GM18502 (cell line): ENCODE results near the gene EPAS1.

Experiments used
- ATAC-seq: cut with Tn5 transposase; IDR thresholded peaks from one replicate; pipeline ENCODE4 v1.9.1; 2021; ENCODE audit warnings: mild to moderate bottlenecking; ENCODE audit not compliant: unreplicated experiment, poor library complexity

EPAS1 gene

DNA sequence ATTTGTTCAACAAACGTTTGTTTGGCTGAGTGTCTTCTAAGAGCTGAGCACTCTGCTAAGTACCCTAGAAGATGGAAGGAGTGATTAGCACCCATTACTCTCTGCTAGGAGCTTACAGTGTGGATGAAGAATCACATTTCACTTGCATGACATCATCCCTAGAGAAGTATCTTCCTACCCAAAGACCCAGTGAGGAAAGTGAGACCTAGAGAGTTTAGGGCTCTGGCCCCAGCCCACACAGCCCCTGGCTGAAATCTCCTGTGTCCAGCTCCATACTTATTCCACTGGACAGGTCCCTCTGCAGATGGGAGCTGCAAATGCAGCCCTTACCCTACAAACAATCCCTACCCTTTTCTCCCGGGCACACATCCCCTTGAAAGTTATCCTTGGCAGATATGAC lies 26.8 kb upstream of the EPAS1 start:
- ATAC-seq, result no peak

DNA sequence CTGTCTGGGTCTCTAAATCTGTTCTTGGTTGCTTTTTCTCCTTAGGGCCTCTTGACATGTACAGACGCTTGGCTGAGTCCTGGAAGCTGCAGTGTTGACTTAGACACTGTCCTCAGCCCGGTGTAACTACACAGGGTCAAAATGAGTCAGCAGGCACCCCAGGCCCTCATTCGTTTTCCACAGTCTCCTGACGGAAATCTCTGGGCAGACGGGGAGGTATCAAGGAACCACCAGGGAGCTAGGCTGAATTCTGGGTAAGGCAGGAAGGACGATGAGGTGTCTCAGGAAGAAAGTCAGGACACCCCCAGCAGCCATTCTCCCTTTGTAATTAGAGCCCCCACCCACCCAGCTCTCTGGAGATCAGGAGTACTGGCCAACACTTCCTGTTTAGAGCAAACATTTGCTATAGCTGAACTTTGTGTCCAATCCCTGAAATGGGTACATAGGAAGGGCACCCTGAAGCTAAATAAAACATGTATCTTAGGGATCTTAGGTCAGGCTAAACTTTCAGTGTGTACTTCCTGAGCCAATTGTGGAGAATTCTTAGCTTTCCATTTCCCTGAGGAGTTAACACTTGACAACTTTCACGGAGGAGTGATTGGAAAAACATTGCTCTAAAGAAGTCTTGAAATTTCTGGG lies 23.9 kb upstream of the EPAS1 start:
- no peak for ATAC-seq

DNA sequence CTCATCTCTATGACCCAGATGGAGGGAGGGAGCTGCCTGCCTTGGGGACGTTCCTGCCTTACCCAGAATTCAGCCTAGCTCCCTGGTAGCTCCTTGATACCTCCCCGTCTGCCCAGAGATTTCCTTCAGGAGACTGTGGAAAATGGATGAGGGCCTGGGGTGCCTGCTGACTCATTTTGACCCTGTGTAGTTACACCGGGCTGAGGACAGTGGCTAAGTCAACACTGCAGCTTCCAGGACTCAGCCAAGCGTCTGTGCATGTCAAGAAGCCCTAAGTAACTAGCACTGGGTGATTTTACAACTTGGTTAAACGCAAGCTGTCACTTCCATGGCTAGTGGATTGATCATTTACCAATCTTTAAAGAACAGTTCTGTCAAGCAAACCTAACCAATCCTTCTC lies 23.3 kb upstream of the EPAS1 start:
- no peak for ATAC-seq

DNA sequence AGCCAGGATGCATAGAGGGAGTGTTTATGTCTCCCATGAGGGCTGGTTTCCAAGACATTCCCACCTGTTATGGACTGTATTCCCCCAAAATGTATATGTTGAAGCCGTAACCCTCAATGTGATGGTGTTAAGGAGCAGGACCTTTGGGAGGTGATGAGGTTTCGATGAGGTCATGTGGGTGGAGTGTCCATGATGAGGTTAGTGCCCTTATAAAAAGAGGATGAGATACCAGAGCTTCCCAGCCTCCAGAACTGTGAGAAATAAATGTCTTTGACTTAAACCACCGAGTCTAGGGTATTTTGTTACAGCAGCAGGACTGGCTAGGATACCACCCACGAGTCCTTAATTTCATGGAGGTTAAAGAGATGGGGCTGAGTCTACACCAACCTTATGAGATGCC lies 22.6 kb upstream of the EPAS1 start:
- no peak for ATAC-seq

DNA sequence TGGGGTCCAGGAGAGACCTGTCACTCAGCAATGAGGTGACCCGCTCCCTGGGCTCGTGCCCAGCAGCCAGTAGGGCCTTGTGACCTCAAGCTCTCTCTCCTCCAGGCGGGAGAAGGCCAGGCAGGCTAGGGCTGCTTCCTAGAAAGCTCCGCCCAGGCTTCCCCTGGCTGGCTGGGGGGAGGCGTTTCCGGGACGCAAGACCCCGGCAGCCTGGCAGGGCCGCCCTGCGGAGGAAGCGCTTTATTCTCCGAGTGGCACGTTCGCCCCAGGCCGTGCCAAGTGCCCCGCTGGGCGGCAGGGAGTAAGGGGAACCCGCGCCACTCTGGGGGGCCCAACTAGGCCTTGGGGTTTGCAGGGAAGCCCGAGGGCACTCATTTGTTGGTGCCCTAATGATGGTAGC lies 21.2 kb upstream of the EPAS1 start:
- no peak for ATAC-seq

DNA sequence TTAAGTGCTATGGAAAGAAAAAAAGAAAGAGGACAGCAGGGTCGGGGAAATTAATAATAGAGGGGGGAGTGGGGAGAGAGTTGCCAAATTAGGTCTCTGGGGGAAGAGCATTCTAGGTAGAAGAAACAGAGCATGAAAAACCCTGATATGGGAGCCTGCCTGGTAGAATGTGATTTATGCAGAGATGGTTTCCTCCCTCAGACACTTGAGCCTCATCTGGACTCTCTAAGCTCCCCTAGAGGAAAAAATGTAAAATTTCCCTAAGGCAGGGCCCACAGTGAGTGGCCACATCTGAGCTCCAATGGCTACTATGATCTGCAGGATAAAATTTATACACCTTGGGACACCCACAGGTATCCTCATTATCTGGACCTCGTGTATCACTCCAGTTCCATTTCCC lies 20.6 kb upstream of the EPAS1 start:
- no peak for ATAC-seq

DNA sequence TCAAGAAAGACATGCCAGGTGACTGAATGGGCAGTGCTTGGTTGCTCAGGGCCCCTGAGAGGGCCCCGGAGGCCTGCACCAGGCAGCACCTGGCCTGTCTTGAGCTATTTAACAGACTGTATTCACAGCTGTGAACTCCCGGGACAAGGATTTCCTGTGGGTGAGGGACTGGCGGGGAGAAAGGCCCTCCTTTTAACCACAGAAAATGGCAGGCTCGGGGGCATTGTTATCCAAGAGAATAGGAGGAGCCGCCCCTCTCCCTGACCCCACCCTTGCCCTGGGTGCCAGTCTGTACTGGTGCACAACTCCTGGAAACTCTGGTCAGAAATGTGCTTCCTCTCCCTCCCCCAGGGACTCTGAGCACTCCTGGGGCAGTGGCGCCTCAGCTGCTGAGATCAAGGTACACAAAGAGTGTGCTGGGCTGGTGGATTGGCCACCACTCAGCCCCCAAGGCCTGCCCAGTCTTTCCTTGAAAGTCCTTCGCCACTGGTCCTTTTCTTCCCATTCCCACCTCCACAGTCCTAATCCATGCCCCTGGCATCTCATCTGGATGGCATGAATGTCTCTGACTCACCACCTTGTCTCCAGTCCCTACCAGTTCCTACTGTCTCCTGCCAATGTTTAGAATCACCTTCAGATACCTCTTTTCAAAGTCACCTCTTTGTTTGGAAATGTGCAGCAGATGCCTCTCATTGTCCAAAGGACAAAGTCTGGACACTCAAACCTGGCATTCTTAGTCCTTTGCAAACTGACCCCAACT lies 19.6 kb upstream of the EPAS1 start:
- no peak for ATAC-seq

DNA sequence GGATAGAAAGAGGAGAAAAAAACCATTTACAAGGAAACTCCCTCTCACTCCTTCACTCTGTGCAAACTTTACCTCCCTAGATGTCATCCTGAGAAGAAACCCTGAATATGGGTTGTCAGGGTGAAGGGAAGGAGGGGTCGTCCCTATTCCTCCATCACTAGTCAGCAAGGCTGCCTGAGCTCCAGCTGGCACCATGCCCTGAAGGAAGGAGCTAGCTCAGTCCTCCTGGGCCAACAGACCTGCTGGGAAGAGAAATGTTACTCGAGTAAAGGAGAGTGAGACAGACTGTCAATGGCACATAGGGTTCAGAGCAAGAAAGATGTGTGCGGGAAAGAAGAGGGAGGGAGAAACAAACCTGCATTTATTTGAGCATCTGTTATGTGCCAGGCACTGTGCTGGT lies 18.3 kb upstream of the EPAS1 start:
- no peak for ATAC-seq

DNA sequence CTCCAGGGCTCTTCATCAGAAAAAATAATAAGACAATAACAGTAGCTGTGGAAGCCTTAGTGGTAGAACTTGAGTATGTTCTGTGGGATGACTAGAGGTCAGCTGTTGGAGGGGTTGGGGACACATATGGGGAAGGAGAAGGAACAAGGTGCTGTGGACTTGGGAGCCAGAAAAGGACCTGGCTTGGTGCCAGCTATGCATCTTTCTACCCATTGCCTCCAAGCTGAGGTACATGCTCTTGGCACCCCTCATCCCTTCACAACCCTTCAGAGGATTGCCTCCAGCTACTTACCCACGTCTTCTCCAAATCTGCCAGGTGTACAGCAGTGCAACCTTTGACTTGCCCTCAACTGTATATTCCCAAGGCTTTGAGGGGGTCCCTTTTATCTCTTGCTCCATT lies 15.3 kb upstream of the EPAS1 start:
- no peak for ATAC-seq

DNA sequence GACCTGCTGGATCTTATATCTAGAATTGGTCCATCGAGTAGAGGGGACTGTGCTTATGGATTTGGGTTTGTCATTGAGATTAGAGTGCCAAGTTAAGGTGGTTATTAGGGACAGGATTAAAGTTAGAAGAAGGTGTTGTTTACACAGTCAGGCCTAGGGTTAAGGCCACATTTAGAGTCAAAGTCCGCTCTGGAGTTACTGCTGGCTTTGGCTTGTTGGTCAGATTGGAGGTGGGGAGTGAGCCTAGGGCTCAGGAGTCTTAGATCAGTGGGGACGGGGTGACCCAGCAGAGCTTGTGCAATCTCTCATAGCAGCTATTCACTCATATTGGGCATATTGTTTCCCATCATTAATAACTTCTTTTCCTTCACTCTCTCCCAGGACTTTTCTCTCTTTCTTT lies 13.5 kb upstream of the EPAS1 start:
- ATAC-seq, result no peak

DNA sequence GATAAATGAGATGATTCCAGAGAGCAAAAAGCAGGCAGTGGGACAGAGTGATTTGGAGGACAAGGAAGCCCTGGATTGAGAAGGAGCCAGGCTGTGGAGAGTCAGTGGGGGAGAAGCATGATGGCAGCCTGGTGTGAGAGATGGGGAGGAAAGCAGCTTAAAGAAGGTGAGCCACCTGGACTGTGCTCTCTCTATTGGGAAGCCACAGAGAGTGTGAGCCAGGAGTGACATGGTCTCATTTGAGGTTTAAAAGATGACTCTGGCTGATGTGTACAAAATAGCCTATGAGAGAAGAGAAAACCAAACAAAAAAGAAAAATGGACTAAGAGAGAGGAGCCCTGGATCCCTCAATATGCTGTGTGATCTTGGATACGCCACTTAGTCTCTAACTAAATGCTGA lies 12.9 kb upstream of the EPAS1 start:
- no peak for ATAC-seq

DNA sequence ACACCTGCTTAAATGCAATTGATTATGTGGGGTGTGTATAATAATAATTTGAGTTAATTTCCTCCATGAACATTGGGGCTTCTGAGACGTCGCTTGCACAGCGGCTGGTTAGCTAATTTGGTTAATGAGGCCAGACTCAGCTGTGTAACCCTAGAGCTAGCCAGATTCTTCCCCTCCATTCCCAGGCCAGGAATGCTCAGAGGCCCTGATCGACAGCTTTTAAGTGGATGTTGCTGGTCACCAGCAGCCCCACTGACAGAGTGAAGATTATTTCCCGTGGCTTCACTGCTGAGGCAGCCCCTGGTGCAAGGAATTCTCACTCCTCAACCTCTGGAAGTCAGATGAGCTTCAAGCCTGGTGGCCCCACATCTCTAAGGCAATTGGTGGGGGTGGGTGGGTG lies 12.4 kb upstream of the EPAS1 start:
- no peak for ATAC-seq

DNA sequence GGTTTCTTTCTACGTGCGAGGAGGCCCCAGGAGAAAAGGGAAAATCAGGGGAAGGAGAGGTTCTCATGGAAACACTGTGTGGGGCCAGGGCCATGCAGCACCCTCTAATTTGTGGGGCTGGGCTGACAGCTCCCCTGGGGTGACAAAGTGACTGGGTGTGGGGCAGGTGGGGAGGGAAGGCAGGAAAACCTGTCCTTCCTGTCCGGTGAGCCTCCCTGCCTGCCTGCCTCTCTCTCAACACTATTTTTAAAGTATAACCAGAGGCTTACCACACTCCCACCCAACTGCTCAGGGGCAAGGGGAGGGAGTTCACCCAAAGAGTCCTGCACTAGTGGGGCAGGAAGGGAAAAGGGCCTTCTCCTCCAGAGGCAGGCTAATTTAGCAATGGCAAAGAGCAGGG lies 10.5 kb upstream of the EPAS1 start:
- no peak for ATAC-seq

DNA sequence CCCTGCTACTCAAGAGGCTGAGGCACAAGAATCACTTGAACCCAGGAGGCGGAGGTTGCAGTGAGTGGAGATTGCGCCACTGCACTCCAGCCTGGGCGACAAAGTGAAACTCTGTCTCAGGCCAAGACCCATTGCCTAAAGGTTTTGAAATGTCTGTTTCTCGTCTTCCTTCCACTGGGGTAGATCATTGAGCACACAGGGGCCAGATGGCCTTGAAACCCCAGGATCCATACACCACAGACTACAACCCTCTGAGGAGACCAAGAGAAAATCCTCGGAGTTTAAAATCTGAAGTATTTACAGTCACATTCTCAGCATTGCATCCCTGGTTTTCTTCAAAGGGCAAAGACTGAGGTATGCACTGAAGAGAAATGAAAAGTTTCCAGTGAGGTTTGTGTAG lies 7.1 kb upstream of the EPAS1 start:
- ATAC-seq, result no peak

DNA sequence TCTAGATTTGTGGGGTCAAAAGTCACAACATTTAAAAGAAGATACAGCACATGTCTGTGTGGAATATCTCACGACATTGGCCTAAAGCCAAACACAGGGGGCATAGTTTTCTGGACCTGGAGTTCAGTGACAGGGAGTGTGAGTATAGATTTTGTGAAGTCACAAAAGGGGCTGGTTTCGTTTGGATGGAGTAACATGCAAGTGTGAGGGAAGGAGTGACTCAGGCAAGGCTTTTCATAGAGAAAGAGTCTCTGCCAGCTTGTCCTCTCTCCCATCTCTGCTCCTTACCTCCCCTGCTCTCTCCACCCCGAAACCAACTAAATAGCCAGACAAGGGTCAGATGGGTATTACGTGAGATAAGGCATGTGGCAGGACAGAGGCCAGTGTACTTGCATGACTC lies 3.7 kb upstream of the EPAS1 start:
- no peak for ATAC-seq

DNA sequence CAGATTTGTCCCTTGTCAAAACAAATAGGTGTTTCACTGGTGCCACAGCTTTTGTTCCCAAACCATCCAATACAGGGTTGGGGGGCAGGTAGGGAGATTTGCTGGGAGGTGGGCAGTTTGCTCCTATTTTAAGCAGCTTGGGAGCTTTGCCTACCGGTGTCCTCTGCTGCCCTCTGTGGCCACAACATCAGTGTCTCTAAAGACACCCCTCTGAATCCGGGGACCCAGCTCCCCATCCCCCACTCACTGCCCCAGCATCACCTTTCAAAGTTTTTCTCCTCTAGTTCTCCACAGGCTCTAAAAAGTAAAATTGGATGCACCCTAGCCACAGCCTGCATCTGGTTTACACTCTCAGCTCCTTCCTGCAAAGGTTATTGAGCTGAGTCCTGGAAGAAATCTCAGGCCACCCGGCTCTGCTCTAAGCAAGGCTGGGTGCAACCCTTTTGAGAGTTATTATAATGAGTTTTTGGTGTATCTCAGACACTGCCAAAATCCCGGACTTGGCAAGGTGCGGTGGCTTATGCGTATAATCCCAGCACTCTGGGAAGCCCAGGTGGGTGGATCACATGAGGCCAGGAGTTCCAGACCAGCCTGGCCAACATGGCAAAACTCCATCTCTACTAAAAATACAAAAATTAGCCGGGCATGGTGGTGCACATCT lies 2.9 kb upstream of the EPAS1 start:
- no peak for ATAC-seq

DNA sequence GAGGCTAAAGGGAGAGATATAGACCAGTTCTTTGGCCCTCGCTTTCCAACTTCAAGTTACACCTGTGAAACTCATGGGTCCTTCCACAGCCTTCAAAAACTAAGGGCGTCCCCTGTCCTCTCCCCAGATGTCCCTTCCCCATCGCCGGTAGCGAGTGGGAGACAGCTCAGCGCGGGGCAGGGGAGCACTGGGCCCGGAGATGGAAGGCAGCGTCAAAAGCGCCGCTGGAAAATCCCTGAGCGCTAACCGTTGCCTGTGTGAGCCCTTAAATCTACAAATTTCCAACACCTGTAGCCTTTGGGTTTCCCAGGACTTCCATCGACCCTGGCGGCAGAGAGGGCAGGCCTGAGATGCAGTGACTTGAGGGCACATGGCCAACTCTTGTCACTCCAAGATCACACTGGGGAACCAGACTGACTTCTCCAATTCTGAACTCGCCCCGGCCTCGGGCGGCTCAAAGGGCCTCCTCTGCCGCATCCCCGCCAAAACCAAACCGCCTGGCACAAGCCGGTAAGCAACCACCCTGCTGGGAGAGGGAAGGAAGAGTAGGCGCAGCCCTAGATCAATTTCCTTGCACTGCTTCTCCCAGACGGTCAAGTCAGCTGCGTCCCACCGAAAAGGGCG lies 879 bp upstream of the EPAS1 start:
- ATAC-seq, result no peak

DNA sequence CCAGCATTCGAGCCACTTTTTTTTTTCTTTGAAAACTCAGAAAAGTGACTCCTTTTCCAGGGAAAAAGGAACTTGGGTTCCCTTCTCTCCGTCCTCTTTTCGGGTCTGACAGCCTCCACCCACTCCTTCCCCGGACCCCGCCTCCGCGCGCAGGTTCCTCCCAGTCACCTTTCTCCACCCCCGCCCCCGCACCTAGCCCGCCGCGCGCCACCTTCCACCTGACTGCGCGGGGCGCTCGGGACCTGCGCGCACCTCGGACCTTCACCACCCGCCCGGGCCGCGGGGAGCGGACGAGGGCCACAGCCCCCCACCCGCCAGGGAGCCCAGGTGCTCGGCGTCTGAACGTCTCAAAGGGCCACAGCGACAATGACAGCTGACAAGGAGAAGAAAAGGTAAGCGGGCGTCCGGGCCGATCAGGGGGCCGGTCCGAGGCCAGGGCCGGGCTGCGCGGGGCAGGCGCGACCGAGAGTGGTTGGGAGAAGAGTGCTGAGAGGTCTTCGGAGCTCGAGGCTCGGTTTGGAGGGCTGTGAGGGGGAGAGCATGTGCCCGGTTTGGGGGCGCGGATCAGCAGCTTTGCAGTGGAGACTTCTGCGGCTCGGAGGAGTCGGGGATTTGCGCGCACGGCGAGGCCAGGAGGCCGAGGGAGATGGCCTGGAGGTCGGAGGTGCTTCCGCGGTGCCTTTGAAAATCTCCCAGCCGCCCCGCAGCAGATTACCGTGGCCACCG lies 502 bp downstream of the EPAS1 start:
- peak; percentile 42 for ATAC-seq

DNA sequence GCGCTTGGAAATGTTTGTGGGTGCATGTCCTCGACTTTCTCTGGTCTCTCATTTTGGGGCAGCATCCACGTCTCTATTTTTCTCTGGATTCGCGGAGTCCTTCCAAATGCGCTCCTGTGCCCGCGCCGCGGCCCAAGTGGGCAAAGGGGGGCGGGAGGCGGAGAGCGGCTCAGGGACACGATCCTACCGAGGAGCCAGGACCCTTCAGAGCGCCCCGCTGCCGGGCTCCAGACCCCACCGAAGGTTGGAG lies 990 bp downstream of the EPAS1 start:
- ATAC-seq, result no peak

DNA sequence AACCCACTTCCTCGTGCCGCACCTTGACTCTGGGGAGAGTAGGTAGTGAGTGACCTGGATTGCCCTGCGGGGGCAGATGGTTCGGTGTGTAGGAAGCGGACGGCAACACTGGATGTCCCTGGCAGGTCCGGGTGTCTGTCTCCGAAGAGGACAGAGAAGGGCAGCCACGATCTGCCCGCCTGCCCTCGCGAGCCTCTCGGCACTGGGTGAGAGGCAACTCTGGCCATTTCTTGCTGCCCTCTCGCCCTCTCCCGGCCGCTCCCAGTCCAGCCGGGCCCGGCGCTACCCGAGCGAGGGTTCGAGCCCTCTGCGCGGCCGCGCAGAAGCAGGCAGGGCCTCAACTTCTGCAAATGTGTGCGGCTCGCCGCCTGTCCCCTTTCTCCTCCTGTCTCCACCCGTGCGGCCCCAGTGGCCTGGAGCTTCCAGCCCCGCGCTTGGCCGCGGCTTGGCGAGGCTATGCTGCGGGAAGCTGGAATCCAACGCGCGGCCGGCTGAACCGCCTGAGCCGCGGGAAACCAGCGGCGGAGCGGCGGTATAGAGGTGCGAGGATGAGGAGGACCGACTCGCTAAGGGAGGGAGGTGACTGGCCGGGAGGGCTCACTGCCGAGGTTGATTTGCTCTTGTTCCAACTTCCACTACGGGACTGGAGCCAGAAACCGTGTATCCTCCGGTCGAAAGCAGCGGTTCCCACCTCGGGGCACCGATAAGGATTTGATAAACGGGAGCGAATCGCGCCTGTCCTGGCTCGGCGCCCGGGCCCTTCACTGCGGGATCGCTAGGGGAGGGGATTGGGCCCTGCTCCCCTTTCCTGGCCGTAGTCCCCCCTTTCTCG lies 1.5 kb downstream of the EPAS1 start:
- ATAC-seq, result no peak
